Mammary epithelial cell (primary cell): Measurements from ENCODE around the gene RNU6-1.
A peak's percentile ranks its signal among the peaks of the same experiment; 100 is the strongest.

Experiments
- CTCF ChIP-seq, 2 donors: IDR thresholded peaks in 1 of 2; conservative IDR thresholded peaks in 1 of 2; 2 replicates each; pipeline ENCODE4 v1.5.1; 2011 to 2012; ENCODE audit warnings: inconsistent platforms in 2 of 2, low read length in 2 of 2, mild to moderate bottlenecking in 2 of 2, control low read depth in 1 of 2, low read depth in 1 of 2; ENCODE audit not compliant: insufficient read depth in 1 of 2; ENCODE audit errors: extremely low read depth in 1 of 2
- EZH2 ChIP-seq: IDR thresholded peaks from 2 replicates; pipeline ENCODE4 v1.6.1; 2012; ENCODE audit warnings: low read length, inconsistent platforms, borderline replicate concordance

GRCh38 chr15:67835297-67836133 is 4.3 kb downstream of the RNU6-1 start:
- no peak for TF ChIP-seq CTCF (conservative IDR thresholded peaks at IDR 0.05 in 1 of 2, IDR thresholded peaks at IDR 0.05 in 1 of 2; ENCODE audit: extremely low read depth in 1 of 2, insufficient read depth in 1 of 2, low read depth in 1 of 2, low read length in 2 of 2)
- TF ChIP-seq EZH2, result peak; percentile 95
